Loucy (cell line): ENCODE results near the gene KIAA0753.

Experiments
- H2AFZ ChIP-seq: fragments of 200-600 bp; sonication (generic); 2 replicates; pipeline ENCODE4 v1.6.0; 2016; ENCODE audit warnings: antibody characterized with exemption, mild to moderate bottlenecking, low read length, moderate library complexity
- H3F3A ChIP-seq: fragments of 200-600 bp; 2 replicates; pipeline ENCODE4 v1.6.0; 2016; ENCODE audit warnings: antibody characterized with exemption, low read depth, mild to moderate bottlenecking
- H3K27me3 ChIP-seq: fragments of 200-600 bp; sonication (generic); 2 replicates; pipeline ENCODE4 v1.6.1; 2014; ENCODE audit warnings: low read length, mild to moderate bottlenecking; ENCODE audit not compliant: insufficient read depth, poor library complexity, severe bottlenecking
- H3K36me3 ChIP-seq: fragments of 200-600 bp; sonication (generic); 2 replicates; pipeline ENCODE4 v1.6.1; 2016; ENCODE audit warnings: low read length; ENCODE audit not compliant: insufficient read depth
- H3K4me1 ChIP-seq: fragments of 200-600 bp; sonication (generic); 2 replicates; pipeline ENCODE4 v1.5.1; 2014; ENCODE audit warnings: low read length, mild to moderate bottlenecking; ENCODE audit not compliant: insufficient read depth, poor library complexity, severe bottlenecking
- H3K4me2 ChIP-seq: fragments of 200-600 bp; sonication (generic); 2 replicates; pipeline ENCODE4 v1.6.0; 2014; ENCODE audit warnings: antibody characterized with exemption, low read length, low read depth, mild to moderate bottlenecking; ENCODE audit not compliant: poor library complexity, severe bottlenecking
- H3K4me3 ChIP-seq: fragments of 200-600 bp; sonication (generic); 2 replicates; pipeline ENCODE4 v1.5.1; 2014; ENCODE audit warnings: low read length, mild to moderate bottlenecking, mixed read lengths; ENCODE audit not compliant: poor library complexity, severe bottlenecking
- H3K79me2 ChIP-seq: fragments of 200-600 bp; sonication (generic); 2 replicates; pipeline ENCODE4 v1.6.1; 2014; ENCODE audit warnings: low read length; ENCODE audit not compliant: insufficient read depth
- H3K9ac ChIP-seq: fragments of 200-600 bp; sonication (generic); 2 replicates; pipeline ENCODE4 v1.6.0; 2014; ENCODE audit warnings: mild to moderate bottlenecking, low read depth, low read length, moderate library complexity; ENCODE audit not compliant: poor library complexity, severe bottlenecking
- H3K9me2 ChIP-seq: fragments of 200-600 bp; sonication (generic); replicated peaks from 2 replicates; pipeline ENCODE4 v1.6.1; 2016; ENCODE audit warnings: low read depth, low read length, mixed read lengths
- H3K9me3 ChIP-seq: fragments of 200-600 bp; sonication (generic); 2 replicates; pipeline ENCODE4 v1.6.1; 2014; ENCODE audit warnings: mild to moderate bottlenecking, antibody characterized with exemption, low read length, low read depth; ENCODE audit not compliant: insufficient read depth
- H4K20me1 ChIP-seq: fragments of 200-600 bp; sonication (generic); 2 replicates; pipeline ENCODE4 v1.6.0; 2014; ENCODE audit warnings: antibody characterized with exemption, low read length, mild to moderate bottlenecking; ENCODE audit not compliant: insufficient read depth, poor library complexity, severe bottlenecking
- CTCF ChIP-seq: fragments of 200-600 bp; sonication (generic); conservative IDR thresholded peaks from 2 replicates; pipeline ENCODE4 v1.5.1; 2014; ENCODE audit warnings: mild to moderate bottlenecking, antibody characterized with exemption, low read length
- EZH2phosphoT487 ChIP-seq: fragments of 200-600 bp; IDR thresholded peaks from 2 replicates; pipeline ENCODE4 v1.6.1; 2018; ENCODE audit warnings: antibody characterized with exemption, mild to moderate bottlenecking, moderate library complexity, borderline replicate concordance

KIAA0753 gene

DNA sequence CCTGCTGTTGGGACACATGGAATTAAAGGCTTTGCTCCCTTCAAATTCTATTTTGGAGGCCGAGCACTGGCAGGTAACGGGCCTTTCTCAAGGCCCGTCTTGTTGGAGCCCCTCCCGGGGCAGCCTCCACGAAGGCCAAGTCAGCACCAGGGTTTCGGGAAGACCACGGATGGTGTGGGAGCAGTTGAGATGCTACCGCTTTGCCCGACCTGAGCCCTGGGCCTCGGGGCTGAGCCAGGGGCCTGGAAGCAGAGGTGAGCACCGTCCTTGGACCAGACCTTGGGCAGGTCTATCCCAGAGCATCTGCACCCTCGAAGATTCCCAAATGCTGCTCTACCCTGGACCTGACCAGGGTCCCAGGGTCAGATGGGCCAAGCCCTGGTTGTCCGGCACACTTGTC lies 34.1 kb upstream of the KIAA0753 start:
- TF ChIP-seq CTCF (no peak), EZH2phosphoT487 (no peak)
- Histone ChIP-seq H3K9me3 (no peaks in the 10 kb centered on the region), H3K9me2 (no peaks in the 10 kb centered on the region), H3F3A (no peaks in the 10 kb centered on the region), H3K79me2 (no peaks in the 10 kb centered on the region), H3K4me2 (no peak overlapping the region), H3K27me3 (peaks cover 42% of the 10 kb centered on the region), H3K4me1 (peaks cover 7% of the 10 kb centered on the region), H3K9ac (no peak overlapping the region), H4K20me1 (no peaks in the 10 kb centered on the region), H3K36me3 (no peaks in the 10 kb centered on the region), H2AFZ (no peak overlapping the region), H3K4me3 (no peak overlapping the region)

DNA sequence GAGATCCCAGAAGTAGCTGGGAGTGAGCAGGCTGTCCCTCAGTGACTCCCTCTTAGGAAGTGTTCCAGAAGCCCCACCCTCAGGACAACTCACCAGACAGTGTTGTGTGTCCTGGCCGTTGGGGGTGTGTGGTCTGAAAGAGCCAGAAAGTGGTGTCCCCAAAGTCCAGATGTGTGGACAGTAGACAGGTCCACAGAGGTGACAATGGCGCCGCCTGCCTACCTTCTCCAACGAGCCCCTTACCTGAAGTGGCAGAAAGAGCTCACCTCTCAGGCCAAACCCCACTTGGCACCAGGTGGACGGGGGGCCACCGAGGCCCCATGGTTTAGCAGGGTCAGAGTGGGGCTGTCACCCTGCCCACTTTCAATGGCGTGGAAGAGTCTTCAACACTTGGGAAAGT lies 30.9 kb upstream of the KIAA0753 start:
- no peak for TF ChIP-seq EZH2phosphoT487
- peaks cover 14% of the 10 kb centered on the region for H3K27me3 ChIP-seq
- peaks cover 5% of the 10 kb centered on the region for H3K4me1 ChIP-seq
- H3K79me2 ChIP-seq, result no peaks in the 10 kb centered on the region
- no peak overlapping the region for H2AFZ ChIP-seq
- H3K4me2 ChIP-seq, result no peak overlapping the region
- H3F3A ChIP-seq, result no peaks in the 10 kb centered on the region
- H3K36me3 ChIP-seq, result no peaks in the 10 kb centered on the region
- H3K4me3 ChIP-seq, result no peak overlapping the region
- H4K20me1 ChIP-seq, result no peaks in the 10 kb centered on the region
- H3K9me2 ChIP-seq, result no peaks in the 10 kb centered on the region
- no peak overlapping the region for H3K9ac ChIP-seq
- H3K9me3 ChIP-seq, result no peaks in the 10 kb centered on the region

GRCh38 chr17:6670999-6671398 lies 30.5 kb upstream of the KIAA0753 start:
- no peak overlapping the region for H2AFZ ChIP-seq
- H3K79me2 ChIP-seq, result no peaks in the 10 kb centered on the region
- no peak for TF ChIP-seq EZH2phosphoT487
- TF ChIP-seq CTCF, result no peak
- H3K9me2 ChIP-seq, result no peaks in the 10 kb centered on the region
- H3K27me3 ChIP-seq, result peaks cover 9% of the 10 kb centered on the region
- H3K9ac ChIP-seq, result no peak overlapping the region
- H4K20me1 ChIP-seq, result no peaks in the 10 kb centered on the region
- no peaks in the 10 kb centered on the region for H3K36me3 ChIP-seq
- H3F3A ChIP-seq, result no peaks in the 10 kb centered on the region
- H3K4me2 ChIP-seq, result no peak overlapping the region
- H3K9me3 ChIP-seq, result no peaks in the 10 kb centered on the region
- H3K4me1 ChIP-seq, result peaks cover 5% of the 10 kb centered on the region
- H3K4me3 ChIP-seq, result no peak overlapping the region

DNA sequence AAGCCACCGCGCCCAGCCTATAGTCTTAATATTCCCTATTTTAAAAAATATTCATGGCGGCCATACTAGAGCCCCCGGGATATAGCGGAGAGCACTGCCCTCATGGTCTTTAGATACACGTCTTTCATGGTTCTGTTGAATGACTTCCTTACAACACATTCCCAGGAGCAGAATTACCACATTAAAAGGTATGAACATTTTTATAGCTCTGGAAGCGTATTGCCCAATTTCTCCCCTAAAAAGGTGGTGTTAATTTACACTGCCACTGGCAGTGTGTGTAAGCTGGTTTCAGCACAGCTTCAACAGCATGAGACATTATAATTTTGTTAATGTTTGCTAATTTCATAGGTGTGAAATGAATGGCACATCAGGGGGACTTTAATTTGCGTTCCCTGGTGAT lies 30.1 kb upstream of the KIAA0753 start:
- peaks cover 5% of the 10 kb centered on the region for H3K4me1 ChIP-seq
- no peak overlapping the region for H3K9ac ChIP-seq
- H3K4me2 ChIP-seq, result no peak overlapping the region
- H3K36me3 ChIP-seq, result no peaks in the 10 kb centered on the region
- no peaks in the 10 kb centered on the region for H4K20me1 ChIP-seq
- H3K9me2 ChIP-seq, result no peaks in the 10 kb centered on the region
- no peak overlapping the region for H2AFZ ChIP-seq
- H3K79me2 ChIP-seq, result no peaks in the 10 kb centered on the region
- H3K4me3 ChIP-seq, result no peak overlapping the region
- TF ChIP-seq EZH2phosphoT487, result no peak
- no peak for TF ChIP-seq CTCF
- peaks cover 5% of the 10 kb centered on the region for H3K27me3 ChIP-seq
- no peaks in the 10 kb centered on the region for H3F3A ChIP-seq
- H3K9me3 ChIP-seq, result no peaks in the 10 kb centered on the region
